Left colon (tissue), 2 donors: ENCODE results near the gene RHOC. TPM values are rescaled to one million over a fixed set of nuclear protein-coding genes. Genes with fewer than 3 reads are reported as not detected.

Experiments used
- ATAC-seq: fragments of 200-7000 bp; cut with Tn5 transposase; one replicate; pipeline ENCODE4 v1.9.1; 2020; ENCODE audit warnings: mild to moderate bottlenecking, moderate library complexity
- DNase-seq, 2 donors: peaks; one replicate each; pipeline ENCODE4 v3.0.0-alpha.2; 2020
- intact Hi-C, 2 donors: fragments of 100-400 bp; cut with DNase I in 1 of 2; cut with micrococcal nuclease in 1 of 2; formaldehyde crosslinking; loops; one replicate each; pipeline versions ENCODE4 v1.11.2 to v1.14.0; 2022; cut with DNase I, micrococcal nuclease
- total RNA-seq, 2 donors: library from RNA; stranded (reverse); fragmentation: NEBNext Ultra II Directional; extraction: Animal tissue kit (Norgen Biotek cat#: 25700); gene quantifications; one replicate each; pipeline ENCODE4 v1.2.1, GENCODE V29; 2021
- donor health status: DM: no; HTN: no; CAD: no.
- donor health status: DM: yes; HTN: yes; CAD: no.

RHOC gene
- total RNA-seq, 2 donors from 2014 or later: 466 to 701 TPM

DNA sequence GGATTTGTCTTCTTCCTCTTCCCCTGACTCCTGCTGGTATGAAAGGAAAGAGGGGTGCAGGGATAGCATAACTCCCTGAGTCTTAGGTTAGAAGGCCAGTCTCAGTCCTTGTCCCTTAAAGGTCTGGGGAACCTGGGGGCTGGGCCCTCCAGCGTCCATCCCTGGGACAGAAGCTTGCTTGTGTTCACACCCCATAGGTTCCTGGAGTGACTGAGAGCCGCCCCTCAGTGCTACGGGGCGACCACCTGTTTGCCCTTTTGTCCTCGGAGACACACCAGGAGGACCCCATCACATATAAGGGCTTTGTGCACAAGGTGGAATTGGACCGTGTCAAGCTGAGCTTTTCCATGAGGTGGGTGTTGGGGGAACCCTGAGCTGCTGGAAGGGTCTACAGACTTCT, 13.1 kb downstream of the RHOC start:
- no peak for ATAC-seq
- intact Hi-C loops: no loop called here
- DNase-seq: no peak

DNA sequence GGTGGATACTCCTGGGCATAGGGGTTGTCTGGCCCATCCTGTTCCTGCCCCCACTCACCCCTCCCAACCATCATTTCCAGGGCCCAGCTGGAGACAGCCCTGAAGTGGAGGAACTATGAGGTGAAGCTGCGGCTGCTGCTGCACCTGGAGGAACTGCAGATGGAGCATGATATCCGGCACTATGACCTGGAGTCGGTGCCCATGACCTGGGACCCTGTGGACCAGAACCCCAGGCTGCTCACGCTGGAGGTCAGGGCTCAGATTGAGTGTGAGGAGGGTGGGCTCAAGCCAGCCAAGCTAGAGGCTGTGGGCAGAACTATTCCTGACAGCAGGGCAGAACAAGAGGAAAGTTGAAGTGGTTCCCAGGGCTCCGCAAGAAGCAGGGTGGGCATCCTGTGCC, 14.2 kb downstream of the RHOC start:
- ATAC-seq (no peak), DNase-seq (no peak)
- intact Hi-C loops: no loop called here

DNA sequence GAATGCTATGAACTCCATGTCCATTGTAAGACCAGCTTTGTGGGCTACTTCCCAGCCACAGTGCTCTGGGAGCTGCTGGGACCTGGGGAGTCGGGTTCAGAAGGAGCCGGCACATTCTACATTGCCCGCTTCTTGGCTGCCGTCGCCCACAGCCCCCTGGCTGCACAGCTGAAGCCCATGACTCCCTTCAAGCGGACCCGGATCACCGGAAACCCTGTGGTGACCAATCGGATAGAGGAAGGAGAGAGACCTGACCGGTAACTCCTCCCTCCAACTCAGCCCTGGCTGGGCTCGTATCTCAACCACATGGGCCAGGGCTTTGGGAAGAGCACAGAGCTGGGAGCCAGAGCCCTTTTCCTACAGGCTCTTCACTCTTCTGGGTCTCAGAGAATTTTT, 17.1 kb downstream of the RHOC start:
- intact Hi-C loops: no loop called here
- ATAC-seq (no peak), DNase-seq (no peak)

DNA sequence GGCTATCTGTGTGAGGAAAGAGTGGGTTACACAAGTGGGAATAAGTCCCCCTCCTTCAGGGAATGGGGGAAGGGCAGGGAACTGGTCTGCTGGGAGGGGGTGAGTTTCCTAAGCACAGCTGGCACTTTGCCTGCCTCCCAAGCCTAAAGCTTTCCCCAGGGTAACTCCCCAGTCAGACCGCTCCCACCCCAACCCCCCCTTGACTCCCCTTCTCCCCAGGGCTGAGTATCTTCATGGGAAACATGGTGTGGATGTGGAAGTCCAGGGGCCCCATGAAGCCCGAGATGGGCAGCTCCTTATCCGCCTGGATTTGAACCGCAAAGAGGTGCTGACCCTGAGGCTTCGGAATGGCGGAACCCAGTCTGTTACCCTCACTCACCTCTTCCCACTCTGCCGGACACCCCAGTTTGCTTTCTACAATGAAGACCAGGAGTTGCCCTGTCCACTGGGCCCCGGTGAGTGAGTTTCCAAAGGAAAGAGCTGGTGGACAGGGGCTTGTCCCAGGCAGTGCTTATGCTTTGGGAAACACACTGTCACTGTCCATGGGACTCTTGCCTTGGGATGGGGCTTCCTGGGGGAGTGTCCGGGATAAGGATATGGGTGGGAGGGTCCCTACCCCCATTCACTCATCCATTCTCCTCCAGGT, 17.6 kb downstream of the RHOC start:
- intact Hi-C loops: no loop called here
- DNase-seq (no peak), ATAC-seq (no peak)

DNA sequence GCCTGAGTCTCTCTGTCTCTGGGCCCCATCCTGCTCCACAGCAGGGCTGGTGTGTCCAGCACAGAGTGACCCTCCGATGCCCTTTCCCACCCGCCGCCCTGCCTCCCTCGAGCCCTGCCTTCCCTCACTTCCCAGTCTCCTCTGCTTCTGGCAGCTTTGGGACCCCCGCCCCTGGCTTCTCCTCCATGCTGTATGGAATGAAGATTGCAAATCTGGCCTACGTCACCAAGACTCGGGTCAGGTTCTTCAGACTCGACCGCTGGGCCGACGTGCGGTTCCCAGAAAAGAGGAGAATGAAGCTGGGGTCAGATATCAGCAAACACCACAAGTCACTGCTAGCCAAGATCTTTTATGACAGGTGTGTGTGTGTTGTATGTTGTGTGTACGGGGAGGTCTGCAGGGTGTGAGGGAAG, 18.1 kb downstream of the RHOC start:
- no peak for ATAC-seq
- intact Hi-C loops: no loop called here
- no peak for DNase-seq

DNA sequence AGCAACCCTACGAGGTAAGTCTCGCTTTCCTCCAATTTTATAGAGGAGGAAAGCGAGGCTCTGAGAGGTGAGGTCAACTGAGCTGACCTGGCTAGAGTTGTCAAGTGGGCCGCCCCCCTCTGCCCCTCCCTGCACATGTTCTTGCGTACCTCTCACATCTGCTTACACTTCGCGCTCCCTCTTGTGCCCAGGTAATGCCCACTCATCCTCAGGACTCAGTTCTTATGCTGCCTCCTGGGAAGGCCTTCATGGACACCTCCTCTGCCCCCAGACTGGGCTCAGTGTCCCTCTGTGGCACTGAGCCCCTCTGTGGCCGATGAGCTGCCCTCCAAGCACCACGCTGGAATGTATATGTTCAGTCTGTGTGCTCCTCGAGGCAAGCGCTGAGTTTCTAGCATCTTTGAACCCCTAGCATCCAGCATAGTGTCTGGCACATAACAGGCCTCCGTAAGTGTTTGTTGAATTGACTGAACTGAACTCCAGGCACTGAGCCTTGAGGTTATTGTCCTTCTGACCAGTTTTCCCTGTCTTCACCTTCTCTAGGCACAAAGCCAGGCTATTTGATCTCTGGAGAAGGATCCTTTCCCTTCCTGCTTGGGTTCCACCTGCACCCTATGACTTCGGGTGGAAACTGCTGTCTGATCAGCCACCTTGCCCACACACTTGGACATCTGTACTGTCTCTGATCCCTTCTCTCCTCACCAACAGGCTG, 19.0 kb downstream of the RHOC start:
- intact Hi-C loops: no loop called here
- DNase-seq (no peak), ATAC-seq (no peak)

DNA sequence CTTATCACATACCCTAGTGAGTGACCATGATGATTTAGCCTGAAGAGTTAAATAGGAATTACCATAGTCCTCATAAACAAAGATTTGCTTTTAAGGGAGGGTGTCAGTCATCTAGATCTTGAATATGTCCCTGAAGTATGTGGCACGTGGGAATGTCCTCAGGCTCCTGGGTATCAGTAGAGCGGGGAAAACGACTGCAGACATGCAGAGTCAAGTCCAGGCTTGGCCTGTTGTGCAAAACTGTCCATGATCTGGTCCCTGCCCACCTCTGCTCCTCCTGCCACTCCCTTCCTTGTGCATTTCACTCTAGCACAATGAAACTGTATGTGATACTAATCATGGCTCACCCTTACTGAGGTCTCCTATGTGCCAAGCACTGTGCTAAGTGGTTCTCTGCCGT, 19.6 kb downstream of the RHOC start:
- intact Hi-C loops: no loop called here
- DNase-seq: no peak
- no peak for ATAC-seq

DNA sequence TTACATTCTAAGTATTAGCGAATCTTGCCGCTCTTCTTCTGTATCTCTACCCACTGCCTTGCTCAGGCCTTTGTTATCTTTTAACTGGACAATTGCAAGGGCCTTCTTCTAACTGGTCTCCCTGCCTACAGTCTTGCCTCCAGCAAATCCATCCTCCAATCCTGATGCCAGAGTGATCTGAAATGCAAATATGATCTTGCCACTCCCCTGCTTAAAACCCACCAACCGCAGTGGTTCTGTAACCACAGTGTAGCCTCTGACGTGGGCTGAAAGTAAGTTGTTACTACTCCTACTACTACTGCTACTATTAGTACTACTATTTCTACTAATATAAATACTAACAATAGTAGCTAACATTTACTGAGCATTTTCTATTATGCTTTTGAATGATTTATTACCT, 20.1 kb downstream of the RHOC start:
- intact Hi-C loops: no loop called here
- DNase-seq (no peak), ATAC-seq (no peak)

DNA sequence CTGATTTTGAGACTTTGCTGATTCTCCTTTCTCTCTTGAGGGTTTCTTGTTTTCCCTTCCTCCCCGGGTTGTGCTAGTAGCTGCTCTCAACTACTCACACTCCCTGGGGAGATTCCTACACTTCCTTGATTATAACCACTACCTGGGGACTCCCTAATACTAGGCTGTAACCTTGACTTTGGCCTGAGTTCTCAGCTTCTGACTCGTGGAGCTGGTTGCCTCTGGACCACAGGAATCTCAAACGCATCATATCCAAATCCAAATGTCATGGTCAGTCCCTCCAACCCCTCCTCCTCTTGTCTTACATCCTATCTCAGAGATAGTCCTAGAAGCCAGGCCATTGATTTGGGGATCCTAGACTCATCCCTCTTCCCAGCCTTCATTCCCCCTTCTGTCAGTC, 20.5 kb downstream of the RHOC start:
- DNase-seq: no peak
- intact Hi-C loops: no loop called here
- no peak for ATAC-seq

DNA sequence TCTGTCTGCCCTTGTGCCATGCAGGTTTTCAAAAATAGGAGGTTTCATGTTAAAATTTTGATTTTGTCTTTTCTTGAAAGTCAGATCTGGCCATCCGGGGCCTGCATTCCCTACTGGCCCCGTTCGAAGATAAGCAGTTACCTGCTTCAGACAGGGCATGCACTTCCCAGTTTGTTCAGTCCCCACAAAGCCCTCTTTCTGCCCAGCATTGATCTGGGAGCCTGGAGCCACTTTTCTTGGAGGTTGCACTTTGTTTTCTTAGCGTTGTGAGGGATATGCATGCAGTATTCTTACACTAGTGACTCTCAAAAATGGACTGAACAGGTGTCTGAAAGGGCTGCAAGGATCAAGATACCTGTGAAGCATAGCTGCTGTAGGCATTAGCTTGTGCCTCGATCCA, 21.0 kb downstream of the RHOC start:
- intact Hi-C loops: no loop called here
- ATAC-seq (no peak), DNase-seq (no peak)

DNA sequence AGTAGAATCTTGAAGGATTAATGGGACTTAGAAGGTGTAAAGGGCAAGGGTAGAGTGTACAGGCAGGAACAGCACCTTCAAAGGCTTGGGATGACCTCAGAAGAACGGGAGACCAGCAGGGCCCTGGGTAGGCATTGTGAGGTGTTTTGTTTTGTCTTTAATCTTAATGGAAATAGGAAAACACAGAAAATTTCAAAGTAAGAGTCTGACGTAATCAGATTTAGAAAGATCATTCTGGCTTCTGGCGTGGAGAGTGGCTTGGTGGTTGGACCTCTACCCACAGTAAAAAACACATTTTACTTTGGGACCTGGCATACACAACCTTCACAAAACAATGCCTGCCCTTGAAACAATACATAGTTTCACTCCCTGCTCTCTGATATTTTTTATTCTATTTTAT, 28.3 kb downstream of the RHOC start:
- intact Hi-C loops: loop anchor here in 1 of 2 donors (10.0 kb wide), 1 partner anchor 54 kb away; no protein-coding TSS in a partner anchor

DNA sequence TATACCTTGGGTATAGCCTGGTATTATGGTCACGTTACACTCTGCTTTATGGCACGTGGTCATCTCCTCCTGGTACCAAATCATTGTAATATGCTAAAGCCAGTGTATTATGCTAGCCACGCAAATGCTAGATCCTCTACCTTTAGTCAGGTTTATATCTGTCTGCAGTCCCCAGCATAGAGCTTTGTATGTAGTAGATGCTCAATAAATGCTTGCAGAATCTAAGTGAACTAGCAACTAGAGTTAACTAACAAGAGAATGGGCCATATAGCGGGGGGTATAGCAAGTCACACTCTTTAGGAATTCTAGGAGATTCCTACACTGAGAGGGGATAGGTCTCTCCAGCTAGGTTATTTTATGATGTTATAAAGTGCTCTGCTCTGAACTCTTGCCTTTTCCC, 29.4 kb downstream of the RHOC start:
- ATAC-seq: no peak
- intact Hi-C loops: loop anchor here in 1 of 2 donors (10.0 kb wide), 1 partner anchor 53 kb away; no protein-coding TSS in a partner anchor

More for the DNA sequence above, 28.3 kb downstream of the RHOC start:
- DNase-seq (no peak), ATAC-seq (no peak)

DNA sequence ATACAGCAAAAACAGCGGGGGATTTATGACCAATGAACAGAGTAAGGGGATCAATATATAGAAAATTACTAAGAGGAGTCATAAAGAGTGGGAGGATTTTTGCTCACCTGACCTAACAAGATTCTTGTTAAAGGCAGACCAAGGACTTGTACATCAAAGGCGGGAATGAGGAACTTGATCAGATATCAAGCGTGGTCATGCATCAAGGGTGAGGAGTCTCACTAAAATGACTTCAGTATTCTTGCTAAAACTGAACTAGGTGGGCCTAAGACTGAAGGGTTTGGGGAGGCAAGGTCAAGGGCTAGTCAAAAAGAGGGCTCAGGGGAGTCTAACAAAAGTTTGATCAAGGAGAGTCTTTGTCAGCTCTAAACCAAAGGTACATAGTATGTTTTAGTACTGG, 30.4 kb downstream of the RHOC start:
- intact Hi-C loops: loop anchor here in 1 of 2 donors (10.0 kb wide), 1 partner anchor 52 kb away; no protein-coding TSS in a partner anchor
- ATAC-seq (no peak), DNase-seq (no peak)

More for the DNA sequence above, 29.4 kb downstream of the RHOC start:
- DNase-seq: no peak

DNA sequence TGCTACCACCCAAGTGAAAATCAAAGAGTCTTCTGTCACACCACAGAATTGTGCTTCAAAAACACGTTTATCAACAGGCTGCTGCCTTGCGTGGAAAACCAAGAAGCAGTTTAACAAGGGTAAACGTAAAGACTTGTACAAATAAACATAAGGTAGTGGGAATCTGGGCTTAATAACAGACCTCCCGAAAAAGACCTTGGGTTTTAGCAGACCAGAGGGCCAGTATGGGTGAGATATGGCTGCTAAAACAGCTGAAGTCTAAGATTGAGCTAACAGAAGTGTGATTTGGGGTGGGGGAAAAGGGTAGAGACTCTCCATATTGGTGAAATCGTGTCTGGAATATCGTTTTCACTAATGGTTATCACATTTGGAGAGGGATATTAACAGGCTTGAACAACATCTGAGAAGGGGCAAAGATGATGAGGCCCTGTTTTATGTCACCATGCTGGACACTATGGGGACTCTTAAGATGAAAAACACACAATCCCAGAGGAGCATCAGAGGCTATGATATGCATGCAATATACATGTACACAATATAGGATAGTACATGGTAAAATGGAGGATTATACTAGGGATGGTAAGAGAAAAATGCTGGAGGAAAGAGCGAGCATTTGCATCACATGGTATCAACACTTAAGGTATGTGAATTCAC, 31.1 kb downstream of the RHOC start:
- intact Hi-C loops: loop anchor here in 1 of 2 donors (10.0 kb wide), 1 partner anchor 51 kb away; no protein-coding TSS in a partner anchor
- no peak for DNase-seq
- no peak for ATAC-seq

DNA sequence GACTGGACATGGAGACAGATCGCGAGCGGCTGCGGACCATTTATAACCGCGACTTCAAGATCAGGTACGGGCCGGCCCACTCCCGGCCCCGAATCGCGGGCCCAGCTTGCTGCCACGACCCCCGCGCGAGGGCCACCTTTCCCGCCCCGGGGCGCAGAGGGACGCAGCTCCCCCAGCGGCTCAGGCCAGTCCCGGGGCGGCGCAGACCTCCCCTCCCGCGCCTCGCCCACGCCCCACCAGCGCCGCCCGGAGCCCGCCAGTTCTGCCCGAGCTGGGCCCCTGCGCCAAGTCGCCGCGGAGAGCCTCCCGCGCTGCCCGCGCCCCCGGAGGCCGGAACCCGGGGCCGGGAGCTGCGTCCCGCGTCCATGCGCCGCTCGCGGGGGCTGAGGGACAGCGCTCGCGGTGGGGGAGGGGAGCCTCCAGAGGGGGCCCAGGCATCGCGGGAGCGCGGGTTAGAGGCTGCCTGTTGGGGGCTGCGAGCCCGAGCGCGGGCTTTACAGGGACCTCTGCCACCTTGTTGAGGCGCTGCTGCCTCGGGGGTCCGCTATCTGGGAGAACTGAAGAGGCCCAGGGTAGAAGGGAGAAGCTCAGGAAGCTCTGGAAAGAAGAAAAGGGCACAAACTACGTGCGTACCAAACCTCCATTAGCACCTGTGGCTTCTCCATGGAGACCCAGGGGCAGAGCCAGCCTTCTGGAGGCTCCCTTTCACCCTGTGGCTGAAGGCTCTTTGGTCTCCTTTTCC, 31.8 kb downstream of the RHOC start:
- ATAC-seq: peak; percentile 72
- intact Hi-C loops: loop anchor here in 1 of 2 donors (10.0 kb wide), 1 partner anchor 50 kb away; no protein-coding TSS in a partner anchor
- peak; percentile 43 to 69 for DNase-seq

DNA sequence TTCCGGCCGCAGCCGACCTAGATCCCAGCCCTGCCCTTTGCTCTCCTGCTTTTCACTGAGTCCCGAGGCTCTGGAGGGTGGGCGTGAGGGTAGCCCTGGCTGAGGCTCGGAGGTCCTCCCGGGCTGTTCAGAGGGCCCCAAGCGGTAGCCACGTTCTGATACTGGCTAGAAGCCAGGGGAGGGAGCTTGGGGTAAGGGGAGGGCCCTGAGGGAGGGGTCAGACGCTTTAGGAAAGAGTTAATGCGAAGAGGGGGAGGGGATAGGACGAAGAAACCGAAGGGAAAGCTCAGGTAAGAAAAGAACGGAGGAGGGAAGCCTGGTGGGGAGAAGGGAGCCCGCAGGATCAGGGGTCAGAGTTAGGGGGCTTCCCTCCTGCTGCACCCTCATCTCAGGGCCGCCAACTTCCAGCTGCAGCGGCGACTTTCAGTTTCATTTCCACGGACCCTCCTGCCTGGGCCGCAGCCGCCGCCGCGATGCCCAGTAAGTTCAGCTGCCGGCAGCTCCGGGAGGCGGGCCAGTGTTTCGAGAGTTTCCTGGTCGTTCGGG, 32.4 kb downstream of the RHOC start, which contains the start of gene MOV10:
Gene MOV10, plus strand, starts transcription at position 220 of the 546 bp plus-strand sequence. Its CDS starts 254 bp downstream, at position 474.
- DNase-seq (peak; percentile 71 to 83), ATAC-seq (peak; percentile 77)
- intact Hi-C loops: loop anchor here in 1 of 2 donors (10.0 kb wide), 1 partner anchor 50 kb away; no protein-coding TSS in a partner anchor

DNA sequence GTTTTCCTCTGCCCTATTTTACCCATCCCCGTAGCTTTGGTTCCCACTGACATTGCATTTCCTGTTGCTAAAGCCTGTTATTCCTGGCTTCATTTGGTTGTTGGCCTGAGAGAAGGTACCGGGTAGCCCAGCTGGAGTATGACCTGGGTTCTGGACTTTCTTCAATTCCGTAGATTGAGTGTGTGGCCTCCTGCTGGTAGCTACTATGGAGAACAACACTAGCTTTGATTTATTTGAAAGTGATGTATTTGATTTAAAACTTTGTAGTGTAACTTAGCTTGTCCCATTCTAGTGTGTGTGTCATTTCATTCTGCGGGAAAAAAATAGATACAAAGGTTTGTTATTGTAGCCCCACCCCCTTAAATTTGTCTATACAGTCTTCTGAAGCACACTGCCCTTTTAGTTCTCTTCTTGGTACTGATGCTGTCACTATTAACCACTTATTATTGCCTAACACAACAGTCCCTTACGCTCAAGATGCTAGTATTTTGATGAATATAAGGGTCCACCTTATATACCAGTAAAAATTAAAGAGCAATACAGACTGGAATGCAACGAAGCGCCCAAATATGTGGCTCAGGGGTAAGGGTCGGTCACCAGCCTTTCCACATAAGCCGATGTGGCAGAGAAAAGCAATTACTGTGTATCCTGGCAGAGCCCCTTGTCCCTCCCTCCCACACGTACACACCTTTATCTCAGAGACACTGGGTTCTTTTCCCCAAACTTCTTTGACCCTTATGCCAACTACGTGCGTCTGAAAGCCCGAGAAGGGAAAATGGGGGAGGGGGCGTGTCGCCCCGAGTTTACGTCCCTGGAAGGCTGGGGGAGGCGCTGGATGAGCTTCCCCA, 33.1 kb downstream of the RHOC start:
- intact Hi-C loops: loop anchor here in 1 of 2 donors (10.0 kb wide), 1 partner anchor 49 kb away; no protein-coding TSS in a partner anchor
- DNase-seq: no peak
- peak; percentile 50 for ATAC-seq

DNA sequence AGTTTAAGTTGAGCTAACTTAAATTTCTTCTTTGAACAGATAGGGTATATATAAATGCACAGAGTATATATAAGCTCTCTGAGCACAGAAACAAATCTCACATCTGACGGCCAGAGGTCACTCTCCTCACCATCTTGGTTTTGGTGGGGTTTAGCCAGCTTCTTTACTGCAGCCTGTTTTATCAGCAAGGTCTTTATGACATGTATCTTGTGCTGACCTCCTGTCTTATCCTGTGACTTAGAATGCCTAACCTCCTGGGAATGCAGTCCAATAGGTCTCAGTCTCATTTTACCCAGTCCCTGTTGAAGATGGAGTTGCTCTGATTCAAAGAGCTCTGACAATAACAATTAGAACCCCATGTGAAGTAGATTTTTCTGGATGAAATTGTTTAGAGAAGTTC, 34.1 kb downstream of the RHOC start:
- no peak for ATAC-seq
- no peak for DNase-seq
- intact Hi-C loops: loop anchor here in 1 of 2 donors (10.0 kb wide), 1 partner anchor 48 kb away; no protein-coding TSS in a partner anchor
